ENCODE data around the gene SZRD1.

Gene SZRD1

DNA sequence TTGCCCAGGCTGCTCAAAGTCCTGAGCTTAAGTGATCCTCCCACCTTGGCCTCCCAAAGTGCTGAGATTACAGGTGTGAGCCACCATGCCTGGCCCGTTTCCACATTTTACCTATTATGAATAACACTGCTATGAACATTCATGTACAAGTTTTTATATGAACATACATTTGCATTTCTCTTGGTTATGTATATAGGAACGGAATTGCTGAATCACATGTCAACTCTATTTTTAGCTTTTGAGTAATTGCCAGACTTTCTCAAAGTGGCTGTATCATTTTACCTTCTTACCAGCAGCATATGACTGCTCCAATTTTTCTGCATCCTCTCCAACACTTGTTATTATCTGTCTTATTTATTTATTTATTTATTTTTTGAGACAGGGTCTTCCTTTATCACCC, 67.5 kb downstream of the SZRD1 start:
- H3K4me3 ChIP-seq (ENCODE audit: low read depth, low read length), result no peak overlapping the region
- in situ Hi-C loops (cut with HindIII; ENCODE audit: low sequenced_read_pairs), result loop anchor here (5.0 to 10.0 kb wide), 2 partner anchors 47 to 70 kb away; partner anchors contain the start of gene SZRD1
- TF ChIP-seq, protein P1, sequence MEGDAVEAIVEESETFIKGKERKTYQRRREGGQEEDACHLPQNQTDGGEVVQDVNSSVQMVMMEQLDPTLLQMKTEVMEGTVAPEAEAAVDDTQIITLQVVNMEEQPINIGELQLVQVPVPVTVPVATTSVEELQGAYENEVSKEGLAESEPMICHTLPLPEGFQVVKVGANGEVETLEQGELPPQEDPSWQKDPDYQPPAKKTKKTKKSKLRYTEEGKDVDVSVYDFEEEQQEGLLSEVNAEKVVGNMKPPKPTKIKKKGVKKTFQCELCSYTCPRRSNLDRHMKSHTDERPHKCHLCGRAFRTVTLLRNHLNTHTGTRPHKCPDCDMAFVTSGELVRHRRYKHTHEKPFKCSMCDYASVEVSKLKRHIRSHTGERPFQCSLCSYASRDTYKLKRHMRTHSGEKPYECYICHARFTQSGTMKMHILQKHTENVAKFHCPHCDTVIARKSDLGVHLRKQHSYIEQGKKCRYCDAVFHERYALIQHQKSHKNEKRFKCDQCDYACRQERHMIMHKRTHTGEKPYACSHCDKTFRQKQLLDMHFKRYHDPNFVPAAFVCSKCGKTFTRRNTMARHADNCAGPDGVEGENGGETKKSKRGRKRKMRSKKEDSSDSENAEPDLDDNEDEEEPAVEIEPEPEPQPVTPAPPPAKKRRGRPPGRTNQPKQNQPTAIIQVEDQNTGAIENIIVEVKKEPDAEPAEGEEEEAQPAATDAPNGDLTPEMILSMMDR (IDR thresholded peaks at IDR 0.05; ENCODE audit: low read depth, low read length, missing control alignments), result no peak
- DNase-seq (ENCODE audit: low read depth), result no peak

DNA sequence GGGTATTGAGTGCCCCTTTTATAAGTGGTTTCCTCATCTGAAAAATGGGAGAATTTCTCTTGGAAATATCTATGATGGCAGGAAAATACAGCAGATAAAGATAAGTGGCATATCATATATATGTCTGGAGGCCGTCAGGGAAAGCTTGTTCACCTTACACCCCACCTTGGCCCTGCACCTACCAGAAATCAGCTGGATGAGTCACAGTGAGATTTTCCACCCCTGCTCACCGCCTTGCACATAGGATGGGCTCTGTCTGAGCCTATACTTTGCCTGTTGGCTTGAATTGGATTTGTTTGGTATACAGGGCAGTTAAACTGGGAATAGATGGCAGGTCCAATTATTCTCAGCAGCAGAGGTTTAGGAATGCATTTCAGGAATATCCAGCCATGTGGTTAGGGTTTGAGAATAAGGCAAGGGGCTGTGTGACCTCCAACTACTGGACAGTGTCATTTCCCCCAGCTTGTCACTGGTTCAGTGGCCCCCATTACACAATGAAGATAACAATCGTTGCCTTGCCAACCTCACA, 70.0 kb downstream of the SZRD1 start, which contains the start of gene SPATA21:
Gene SPATA21 (minus strand): TSS at position 479 of the 529 bp plus-strand sequence. CDS start 6,053 bp downstream, outside the sequence.
- TF ChIP-seq, protein P1 (IDR thresholded peaks at IDR 0.05; ENCODE audit: low read depth, low read length, missing control alignments), result no peak
- DNase-seq (ENCODE audit: low read depth), result no peak
- in situ Hi-C loops (cut with HindIII; ENCODE audit: low sequenced_read_pairs), result loop anchor here (10.0 kb wide), 1 partner anchor 72 kb away; the partner anchor contains the start of gene SZRD1
- no peak within 1 kb of the TSS for H3K4me3 ChIP-seq (ENCODE audit: low read depth, low read length)

DNA sequence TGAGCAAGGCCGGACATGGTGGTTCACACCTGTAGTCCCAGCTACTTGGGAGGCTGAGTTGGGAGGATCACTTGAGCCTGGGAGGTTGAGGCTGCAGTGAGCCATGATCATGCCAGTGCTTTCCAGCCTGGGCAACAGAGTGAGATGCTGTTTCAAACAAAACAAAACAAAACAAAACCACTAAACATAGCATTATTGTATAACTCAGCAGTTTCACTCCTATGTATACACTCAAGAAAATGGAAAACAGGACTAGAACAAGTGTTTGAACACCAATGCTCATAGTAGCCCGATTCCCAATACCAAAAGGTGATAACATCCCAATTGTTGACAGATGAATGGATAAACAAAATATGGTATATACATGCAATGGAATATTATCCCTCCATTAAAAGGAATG, 71.5 kb downstream of the SZRD1 start:
- H3K4me3 ChIP-seq (ENCODE audit: low read depth, low read length), result no peak overlapping the region
- DNase-seq (ENCODE audit: low read depth), result no peak
- in situ Hi-C loops (cut with HindIII; ENCODE audit: low sequenced_read_pairs), result loop anchor here (10.0 kb wide), 1 partner anchor 74 kb away; the partner anchor contains the start of gene SZRD1
- TF ChIP-seq, protein P1 (IDR thresholded peaks at IDR 0.05; ENCODE audit: low read depth, low read length, missing control alignments), result no peak

DNA sequence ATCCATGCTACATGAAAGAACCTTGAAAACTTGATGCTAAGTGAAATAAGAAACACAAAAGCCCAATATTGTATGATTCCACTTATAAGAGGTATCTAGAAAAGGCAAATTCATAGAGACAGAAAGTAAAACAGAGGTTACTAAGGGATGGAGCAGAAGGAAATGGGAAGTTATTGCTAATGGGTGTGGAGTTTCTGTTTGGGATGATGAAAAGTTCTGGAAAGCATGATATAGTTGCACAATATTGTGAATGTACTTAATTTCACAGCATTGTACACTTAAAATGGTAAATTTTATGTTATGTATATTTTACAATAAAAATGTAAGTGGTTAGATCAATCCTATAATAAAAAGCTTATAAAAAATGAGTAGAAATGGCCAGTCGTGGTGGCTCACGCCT, 71.9 kb downstream of the SZRD1 start:
- DNase-seq (ENCODE audit: low read depth), result no peak
- in situ Hi-C loops (cut with HindIII; ENCODE audit: low sequenced_read_pairs), result loop anchor here (10.0 kb wide), 1 partner anchor 74 kb away; the partner anchor contains the start of gene SZRD1
- H3K4me3 ChIP-seq (ENCODE audit: low read depth, low read length), result no peak overlapping the region
- TF ChIP-seq, protein P1 (IDR thresholded peaks at IDR 0.05; ENCODE audit: low read depth, low read length, missing control alignments), result no peak

DNA sequence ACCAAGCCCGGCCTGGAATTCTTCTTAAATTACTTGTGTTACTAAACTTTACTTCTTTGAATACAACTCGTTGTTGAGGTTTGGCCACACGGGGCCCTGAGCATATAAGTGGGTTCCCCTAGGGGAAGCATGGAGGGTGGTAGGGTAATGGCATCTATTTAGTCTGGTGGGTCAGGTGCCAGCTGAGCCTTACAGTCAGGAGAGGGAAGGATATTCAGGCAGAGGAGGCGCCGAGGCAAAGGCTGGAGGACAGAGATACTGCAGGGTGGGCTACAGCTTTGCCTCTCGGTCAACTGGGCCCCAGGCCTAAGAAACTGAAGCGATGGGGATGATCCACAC, 73.1 kb downstream of the SZRD1 start:
- no peak for DNase-seq (ENCODE audit: low read depth)
- in situ Hi-C loops (cut with HindIII; ENCODE audit: low sequenced_read_pairs), result no loop called here
- TF ChIP-seq, protein P1 (IDR thresholded peaks at IDR 0.05; ENCODE audit: low read depth, low read length, missing control alignments), result no peak
- peak overlapping the region; percentile 90 for H3K4me3 ChIP-seq (ENCODE audit: low read depth, low read length)

DNA sequence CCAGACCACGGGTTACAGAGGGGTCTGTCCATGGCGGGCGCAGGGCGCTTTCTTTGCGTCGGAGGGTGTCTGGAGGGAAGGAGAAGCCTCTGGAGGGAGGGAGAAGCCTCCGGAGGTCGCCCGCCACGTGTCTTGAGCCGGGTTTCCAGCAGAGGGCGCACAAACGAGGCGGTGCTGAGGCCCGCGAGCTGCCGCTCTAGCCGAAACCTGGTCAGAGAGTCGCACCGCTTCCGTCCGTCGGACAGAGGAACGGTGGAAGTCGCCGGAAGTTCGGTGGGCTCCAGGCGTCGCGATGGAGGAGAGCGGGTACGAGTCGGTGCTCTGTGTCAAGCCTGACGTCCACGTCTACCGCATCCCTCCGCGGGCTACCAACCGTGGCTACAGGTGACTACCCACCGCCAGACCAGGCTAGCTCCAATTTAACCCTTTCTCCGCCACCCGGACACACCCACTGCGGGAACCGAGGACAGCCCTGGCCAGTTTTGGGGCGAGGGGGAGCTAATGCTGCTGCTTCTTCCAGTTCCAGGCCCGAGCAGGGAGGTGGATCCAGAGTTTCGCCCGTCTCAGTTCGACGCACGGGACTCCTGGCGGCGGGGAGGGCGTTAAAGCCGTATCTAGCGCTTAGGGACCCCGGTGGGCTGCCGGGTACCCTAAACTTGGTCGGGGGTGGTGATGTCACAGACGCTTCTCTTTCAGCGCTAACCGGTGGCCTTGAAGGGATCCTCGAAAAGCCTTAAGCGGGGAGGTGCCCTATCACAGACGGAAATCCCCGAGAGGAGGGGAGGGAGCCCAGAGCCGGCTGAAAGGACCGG, 73.6 kb downstream of the SZRD1 start, which contains the start of gene NECAP2:
Gene NECAP2 (plus strand): TSS at position 255 of the 812 bp plus-strand sequence. CDS start 38 bp downstream, at position 293.
- in situ Hi-C loops (cut with HindIII; ENCODE audit: low sequenced_read_pairs), result no loop called here
- TF ChIP-seq, protein P1 (IDR thresholded peaks at IDR 0.05; ENCODE audit: low read depth, low read length, missing control alignments), result peak; percentile 53
- peak within 1 kb of the TSS; percentile 90 for H3K4me3 ChIP-seq (ENCODE audit: low read depth, low read length)
- DNase-seq (ENCODE audit: low read depth), result peak; percentile 81
